Common myeloid progenitor, CD34-positive (primary cell): ENCODE measurements around the gene PNRC1.

Experiments
- CTCF ChIA-PET: fragments of 350-600 bp; sonication (Branson Sonifier 250); formaldehyde crosslinking; loops from one replicate; lab custom pipeline; 2021; ENCODE audit warnings: antibody characterized with exemption; lab: Charles Lee
- POLR2A ChIA-PET: fragments of 350-600 bp; sonication (Branson Sonifier 250); formaldehyde crosslinking; loops from one replicate; lab custom pipeline; 2021; ENCODE audit warnings: antibody characterized with exemption; lab: Charles Lee
- DNase-seq, 3 donors: peaks; one replicate each; pipeline versions ENCODE4 v3.0.0 to v3.0.0-alpha.2; 2013
- H3K27ac ChIP-seq, 2 experiments: 1 replicate in 1 of 2; 2 replicates in 1 of 2; pipeline ENCODE4 v1.7.0; 2013; ENCODE audit warnings: inconsistent platforms in 2 of 2, low read length in 2 of 2, mild to moderate bottlenecking in 2 of 2, low read depth in 1 of 2, moderate library complexity in 1 of 2; ENCODE audit not compliant: severe bottlenecking in 2 of 2, insufficient read depth in 1 of 2, poor library complexity in 1 of 2
- H3K27me3 ChIP-seq, 5 experiments: replicated peaks in 2 of 5; 1 replicate in 3 of 5; 2 replicates in 2 of 5; pipeline versions ENCODE4 v1.6.1 to v1.7.0; 2013; ENCODE audit warnings: low read length in 4 of 5, mild to moderate bottlenecking in 2 of 5, moderate library complexity in 2 of 5, inconsistent platforms in 1 of 5; ENCODE audit not compliant: insufficient read depth in 5 of 5, control insufficient read depth in 4 of 5
- H3K36me3 ChIP-seq, 4 experiments: 1 replicate in 2 of 4; 2 replicates in 2 of 4; pipeline versions ENCODE4 v1.6.1 to v1.7.0; 2013; ENCODE audit warnings: low read length in 3 of 4, control low read depth in 1 of 4, mild to moderate bottlenecking in 1 of 4; ENCODE audit not compliant: control insufficient read depth in 4 of 4, insufficient read depth in 4 of 4
- H3K4me1 ChIP-seq, 4 experiments: 1 replicate in 3 of 4; 2 replicates in 1 of 4; pipeline versions ENCODE4 v1.6.1 to v1.7.1; 2013; ENCODE audit warnings: low read length in 3 of 4, mild to moderate bottlenecking in 3 of 4, control low read depth in 1 of 4, inconsistent platforms in 1 of 4, moderate library complexity in 1 of 4; ENCODE audit not compliant: control insufficient read depth in 4 of 4, insufficient read depth in 4 of 4; ENCODE audit errors: control extremely low read depth in 1 of 4
- H3K4me3 ChIP-seq, 7 experiments: 1 replicate in 4 of 7; 2 replicates in 3 of 7; pipeline versions ENCODE4 v1.5.1 to v1.7.0; 2013; ENCODE audit warnings: mild to moderate bottlenecking in 7 of 7, low read length in 6 of 7, moderate library complexity in 6 of 7, inconsistent platforms in 2 of 7, low read depth in 2 of 7, control low read depth in 1 of 7; ENCODE audit not compliant: insufficient read depth in 4 of 7, control insufficient read depth in 1 of 7; ENCODE audit errors: extremely low read depth in 1 of 7
- H3K9me3 ChIP-seq, 5 experiments: 1 replicate in 4 of 5; 2 replicates in 1 of 5; pipeline versions ENCODE4 v1.6.1 to v1.7.1; 2013; ENCODE audit warnings: low read length in 4 of 5, mild to moderate bottlenecking in 2 of 5, inconsistent platforms in 1 of 5, low read depth in 1 of 5, moderate library complexity in 1 of 5; ENCODE audit not compliant: control insufficient read depth in 4 of 5, insufficient read depth in 2 of 5; ENCODE audit errors: control extremely low read depth in 1 of 5
- WGBS: methylation state at CpG from one replicate; pipeline ENCODE4 v1.1.5; 2013; ENCODE audit not compliant: insufficient coverage; 5-methylcytosine and 5-hydroxymethylcytosine counted together

The PNRC1 gene

DNA sequence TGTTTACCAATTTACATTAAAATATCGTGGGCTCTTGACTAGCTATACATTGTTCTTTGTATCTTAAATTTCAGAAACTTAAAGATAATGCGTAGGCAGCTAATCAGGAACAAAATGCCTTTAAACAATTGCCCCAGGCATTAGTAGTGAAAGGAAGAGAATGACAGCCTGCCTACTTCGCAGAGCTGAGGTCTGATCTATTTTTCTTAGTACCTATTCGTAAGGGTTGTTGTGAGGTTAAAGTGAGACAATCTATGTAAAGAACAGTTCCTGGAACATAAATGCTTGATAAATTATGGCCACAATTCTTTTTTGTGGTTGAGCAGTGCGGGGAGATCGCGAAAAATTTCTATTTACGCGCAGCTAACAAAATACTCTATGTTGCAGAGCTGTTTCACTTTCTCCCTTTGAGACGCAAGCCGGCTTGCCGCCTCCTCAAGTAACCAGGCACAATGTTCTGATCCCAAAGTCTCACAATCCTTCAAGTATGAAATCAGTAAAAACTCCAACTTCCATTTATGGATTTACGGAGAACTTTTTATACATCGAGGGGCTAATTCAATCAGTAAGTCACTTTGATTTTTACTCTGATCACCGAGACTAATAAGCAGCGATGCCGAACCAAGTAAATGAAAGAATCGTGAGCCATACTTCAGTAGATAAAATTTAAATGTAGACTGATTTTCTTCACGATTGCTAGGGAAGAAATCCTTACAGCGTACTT lies 878 bp upstream of the PNRC1 start:
- peak; percentile 53 to 79 (median 76) for DNase-seq
- peak overlapping the region in 6 of 7 experiments; percentile 94 to 100 (median 97) for H3K4me3 ChIP-seq
- no peaks in the 10 kb centered on the region for H3K9me3 ChIP-seq
- H3K4me1 ChIP-seq, result peaks cover 18 to 32% (median 21%) of the 10 kb centered on the region in 4 experiments
- H3K36me3 ChIP-seq, result peaks cover 5 to 19% (median 17%) of the 10 kb centered on the region in 4 experiments
- H3K27me3 ChIP-seq, result no peaks in the 10 kb centered on the region
- POLR2A ChIA-PET, result interaction anchor here (1.8 kb wide), 1 partner anchor 97 kb away, joined by 6 read pairs; no protein-coding TSS in a partner anchor
- CTCF ChIA-PET, result interaction anchor here (0.8 to 6.2 kb wide), 11 partner anchors 10 to 273 kb away, joined by 3 to 45 read pairs (median 3); partner anchors contain the start of genes RNGTT, SRSF12 and UBE2J1
- H3K27ac ChIP-seq, result peak overlapping the region; percentile 71 to 99
- 4% methylated on average over 8 of the region's 20 CpGs for WGBS

DNA sequence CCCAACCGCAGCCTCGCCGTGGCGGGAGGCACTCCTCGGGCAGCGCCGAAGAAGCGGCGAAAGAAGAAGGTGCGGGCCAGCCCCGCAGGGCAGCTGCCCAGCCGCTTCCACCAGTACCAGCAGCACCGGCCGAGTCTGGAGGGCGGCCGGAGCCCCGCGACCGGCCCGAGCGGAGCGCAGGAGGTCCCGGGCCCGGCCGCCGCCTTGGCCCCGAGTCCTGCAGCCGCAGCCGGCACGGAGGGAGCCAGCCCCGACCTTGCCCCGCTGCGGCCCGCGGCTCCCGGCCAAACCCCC lies 525 bp downstream of the PNRC1 start:
- no peaks in the 10 kb centered on the region for H3K9me3 ChIP-seq
- CTCF ChIA-PET, result interaction anchor here (0.9 to 6.2 kb wide), 4 partner anchors 9 to 118 kb away, joined by 3 to 45 read pairs (median 5); partner anchors contain the start of gene RNGTT
- H3K4me1 ChIP-seq, result peaks cover 18 to 35% (median 23%) of the 10 kb centered on the region in 4 experiments
- POLR2A ChIA-PET, result interaction anchor here (0.8 to 1.2 kb wide), 4 partner anchors 8 to 37 kb away, joined by 3 to 9 read pairs (median 3); partner anchors contain the start of gene SRSF12
- WGBS, result 0% methylated on average over 22 of the region's 36 CpGs
- peak overlapping the region; percentile 98 to 99 for H3K27ac ChIP-seq
- peaks cover 11 to 33% (median 22%) of the 10 kb centered on the region in 4 experiments for H3K36me3 ChIP-seq
- H3K27me3 ChIP-seq, result no peaks in the 10 kb centered on the region
- H3K4me3 ChIP-seq, result peak overlapping the region; percentile 87 to 100 (median 96)
- DNase-seq, result no peak

DNA sequence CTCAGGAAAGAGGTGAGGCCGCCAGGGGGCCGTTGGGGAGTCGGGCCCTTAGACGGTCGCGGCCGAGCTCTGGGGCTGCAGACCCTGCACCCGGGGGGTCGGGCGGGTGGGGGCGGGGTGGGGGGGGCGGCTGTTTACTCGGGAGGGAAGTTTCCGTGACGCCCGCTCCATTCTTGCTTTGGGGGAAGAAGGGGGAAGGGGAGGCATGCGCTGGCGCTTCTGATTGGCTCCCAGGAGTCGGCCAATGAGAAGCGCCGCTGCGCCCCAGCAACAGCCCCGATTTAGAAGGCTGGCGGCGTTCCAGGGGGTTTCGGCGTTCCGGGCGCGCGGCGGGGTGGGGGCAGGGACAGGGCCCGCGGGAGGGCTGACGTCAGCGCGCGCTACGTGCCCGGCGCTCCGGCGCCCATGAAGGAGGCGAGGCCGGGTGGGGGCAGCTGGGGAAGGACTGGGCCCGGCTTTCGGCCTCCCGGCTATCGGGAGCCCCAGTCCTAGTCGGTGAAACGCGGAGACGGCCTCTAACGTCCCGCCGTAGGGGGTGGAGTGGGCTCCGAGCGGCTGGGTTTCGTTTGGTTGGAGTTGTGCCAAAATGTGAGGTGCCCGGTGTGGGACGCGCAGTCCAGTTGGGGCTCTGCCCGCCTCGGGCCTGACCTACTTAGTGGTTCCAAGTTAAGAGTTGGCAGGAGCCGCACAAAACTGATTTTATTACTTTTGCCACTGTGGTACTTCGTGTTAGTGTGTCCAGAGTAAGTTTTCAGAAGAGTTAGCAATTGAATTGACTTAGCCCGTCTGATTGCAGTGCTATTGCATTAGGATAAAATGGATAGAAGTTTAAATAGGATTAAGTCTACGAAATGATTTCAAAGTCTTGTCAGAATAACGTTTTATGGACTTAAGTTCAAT lies 1.1 kb downstream of the PNRC1 start:
- CTCF ChIA-PET, result interaction anchor here (0.9 to 6.2 kb wide), 5 partner anchors 10 to 118 kb away, joined by 3 to 45 read pairs (median 4); partner anchors contain the start of gene RNGTT
- under 1% methylated on average over 22 of the region's 69 CpGs for WGBS

DNA sequence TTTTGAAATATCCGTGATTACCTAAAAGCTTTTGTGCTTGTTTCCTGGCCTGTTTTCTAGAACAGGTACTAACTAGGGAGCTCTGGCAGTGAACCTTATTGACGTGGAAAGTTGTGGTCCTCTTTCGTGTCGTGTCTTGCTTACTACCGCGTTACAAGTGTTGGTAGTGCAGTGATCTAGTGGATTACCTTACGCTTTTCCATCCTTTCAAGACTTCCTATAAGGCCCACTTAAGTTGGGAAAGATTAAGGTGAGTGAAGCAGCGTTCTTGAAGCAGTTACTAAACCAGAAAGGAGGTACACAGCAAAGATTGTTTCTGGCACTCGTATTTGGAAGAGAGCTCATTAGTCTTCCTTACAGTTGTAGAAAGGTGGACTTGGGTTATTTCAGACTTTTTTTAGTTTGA lies 1.9 kb downstream of the PNRC1 start:
- peaks cover 11 to 33% (median 22%) of the 10 kb centered on the region in 4 experiments for H3K36me3 ChIP-seq
- H3K27me3 ChIP-seq, result no peaks in the 10 kb centered on the region
- ChIA-PET POLR2A (interaction anchor here (0.6 to 1.6 kb wide), 5 partner anchors 9 to 310 kb away, joined by 3 to 7 read pairs (median 5); partner anchors contain the start of gene PM20D2), CTCF (interaction anchor here (0.9 to 1.3 kb wide), 4 partner anchors 9 to 100 kb away, joined by 3 to 4 read pairs (median 3); no protein-coding TSS in a partner anchor)
- no peaks in the 10 kb centered on the region for H3K9me3 ChIP-seq
- H3K4me3 ChIP-seq, result peak overlapping the region in 6 of 7 experiments; percentile 93 to 100 (median 96)
- peak overlapping the region; percentile 99 to 100 for H3K27ac ChIP-seq
- H3K4me1 ChIP-seq, result peaks cover 22 to 42% (median 30%) of the 10 kb centered on the region in 4 experiments
- DNase-seq, result peak in 2 of 3 donors; percentile 29 to 35
- 0% methylated on average over 3 of the region's 9 CpGs for WGBS

More for the DNA sequence above, 1.1 kb downstream of the PNRC1 start:
- Histone ChIP-seq H3K36me3 (peaks cover 11 to 33% (median 22%) of the 10 kb centered on the region in 4 experiments), H3K4me3 (peak overlapping the region; percentile 87 to 100 (median 98)), H3K4me1 (peaks cover 18 to 35% (median 26%) of the 10 kb centered on the region in 4 experiments), H3K27ac (peak overlapping the region; percentile 99 to 100), H3K9me3 (no peaks in the 10 kb centered on the region), H3K27me3 (no peaks in the 10 kb centered on the region)
- POLR2A ChIA-PET, result interaction anchor here (0.6 to 1.2 kb wide), 5 partner anchors 9 to 65 kb away, joined by 3 to 9 read pairs (median 5); partner anchors contain the start of gene PM20D2
- peak; percentile 97 to 99 (median 99) for DNase-seq

DNA sequence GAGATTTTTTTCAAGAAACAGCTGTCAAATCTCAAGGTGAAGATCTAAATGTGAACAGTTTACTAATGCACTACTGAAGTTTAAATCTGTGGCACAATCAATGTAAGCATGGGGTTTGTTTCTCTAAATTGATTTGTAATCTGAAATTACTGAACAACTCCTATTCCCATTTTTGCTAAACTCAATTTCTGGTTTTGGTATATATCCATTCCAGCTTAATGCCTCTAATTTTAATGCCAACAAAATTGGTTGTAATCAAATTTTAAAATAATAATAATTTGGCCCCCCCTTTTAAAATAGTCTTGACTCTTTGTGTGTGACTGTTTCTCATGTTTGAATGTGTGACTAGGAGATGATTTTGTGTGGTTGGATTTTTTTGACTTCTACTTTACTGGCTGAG lies 4.0 kb downstream of the PNRC1 start:
- ChIA-PET CTCF (interaction anchor here (0.8 to 1.8 kb wide), 6 partner anchors 10 to 102 kb away, joined by 3 to 7 read pairs (median 4); no protein-coding TSS in a partner anchor), POLR2A (interaction anchor here (1.4 kb wide), 1 partner anchor 102 kb away, joined by 3 read pairs; no protein-coding TSS in a partner anchor)
- H3K27me3 ChIP-seq, result no peaks in the 10 kb centered on the region
- peaks cover 16 to 32% (median 28%) of the 10 kb centered on the region in 4 experiments for H3K4me1 ChIP-seq
- peak overlapping the region in 2 of 7 experiments; percentile 16 to 98 for H3K4me3 ChIP-seq
- H3K27ac ChIP-seq, result peak overlapping the region in 1 of 2 experiments; percentile 16
- no peaks in the 10 kb centered on the region for H3K9me3 ChIP-seq
- peaks cover 11 to 33% (median 22%) of the 10 kb centered on the region in 4 experiments for H3K36me3 ChIP-seq
- no peak for DNase-seq

DNA sequence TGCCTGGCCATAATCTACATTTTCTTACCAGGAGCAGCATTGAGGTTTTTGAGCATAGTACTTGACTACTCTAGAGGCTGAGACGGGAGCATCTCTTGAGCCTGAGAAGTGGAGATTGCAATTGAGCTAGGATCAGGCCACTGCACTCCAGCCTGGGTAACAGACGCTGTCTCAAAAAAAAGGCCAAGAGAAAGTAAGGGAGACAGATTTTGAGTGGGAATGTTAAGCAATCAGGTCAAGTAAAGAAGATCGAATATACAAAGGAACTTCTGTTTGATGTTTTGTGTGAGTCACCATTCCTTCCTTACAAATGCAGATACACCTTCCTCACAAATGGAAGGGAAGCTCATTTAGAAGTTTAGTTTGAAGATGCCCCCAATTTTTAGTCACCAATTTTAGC lies 4.4 kb downstream of the PNRC1 start:
- 86% methylated on average over 1 of the region's 3 CpGs for WGBS
- peaks cover 11 to 33% (median 22%) of the 10 kb centered on the region in 4 experiments for H3K36me3 ChIP-seq
- H3K27me3 ChIP-seq, result no peaks in the 10 kb centered on the region
- peak overlapping the region in 1 of 2 experiments; percentile 16 for H3K27ac ChIP-seq
- peak in 2 of 3 donors; percentile 15 to 27 for DNase-seq
- no peaks in the 10 kb centered on the region for H3K9me3 ChIP-seq
- peak overlapping the region in 1 of 7 experiments; percentile 16 for H3K4me3 ChIP-seq
- POLR2A ChIA-PET, result interaction anchor here (1.4 kb wide), 1 partner anchor 103 kb away, joined by 3 read pairs; no protein-coding TSS in a partner anchor
- peaks cover 16 to 32% (median 28%) of the 10 kb centered on the region in 4 experiments for H3K4me1 ChIP-seq
- CTCF ChIA-PET, result interaction anchor here (0.9 to 1.8 kb wide), 6 partner anchors 17 to 102 kb away, joined by 3 to 7 read pairs (median 4); no protein-coding TSS in a partner anchor
